Stimulated activated effector memory CD8-positive, alpha-beta T cell treated with anti-CD3 and anti-CD28 coated beads, Interleukin-12 subunit alpha, Interleukin-12 subunit beta, amount 100 ng/mL, for 72 hours (primary cell): ENCODE results near the gene DDX51.

Experiments used
- ATAC-seq: fragments of 150-1000 bp; cut with Tn5 transposase; 2 replicates; pipeline ENCODE4 v1.10.0; 2021
- DNase-seq, 2 donors: peaks; one replicate each; pipeline ENCODE4 v3.0.0; 2021 to 2022; ENCODE audit warnings: low spot score in 2 of 2
- H3K27ac Mint-ChIP-seq: one replicate; pipeline ENCODE4 v1.8.0; 2022; ENCODE audit warnings: mild to moderate bottlenecking, mixed read lengths
- H3K36me3 Mint-ChIP-seq: one replicate; pipeline ENCODE4 v1.8.0; 2022; ENCODE audit warnings: mild to moderate bottlenecking, mixed read lengths
- H3K4me1 Mint-ChIP-seq: one replicate; pipeline ENCODE4 v1.8.0; 2022; ENCODE audit warnings: mixed read lengths
- H3K4me3 Mint-ChIP-seq: one replicate; pipeline ENCODE4 v1.8.0; 2022; ENCODE audit warnings: mild to moderate bottlenecking, mixed read lengths
- H3K9me3 Mint-ChIP-seq: one replicate; pipeline ENCODE4 v1.8.0; 2022; ENCODE audit warnings: mixed read lengths

The DDX51 gene

DNA sequence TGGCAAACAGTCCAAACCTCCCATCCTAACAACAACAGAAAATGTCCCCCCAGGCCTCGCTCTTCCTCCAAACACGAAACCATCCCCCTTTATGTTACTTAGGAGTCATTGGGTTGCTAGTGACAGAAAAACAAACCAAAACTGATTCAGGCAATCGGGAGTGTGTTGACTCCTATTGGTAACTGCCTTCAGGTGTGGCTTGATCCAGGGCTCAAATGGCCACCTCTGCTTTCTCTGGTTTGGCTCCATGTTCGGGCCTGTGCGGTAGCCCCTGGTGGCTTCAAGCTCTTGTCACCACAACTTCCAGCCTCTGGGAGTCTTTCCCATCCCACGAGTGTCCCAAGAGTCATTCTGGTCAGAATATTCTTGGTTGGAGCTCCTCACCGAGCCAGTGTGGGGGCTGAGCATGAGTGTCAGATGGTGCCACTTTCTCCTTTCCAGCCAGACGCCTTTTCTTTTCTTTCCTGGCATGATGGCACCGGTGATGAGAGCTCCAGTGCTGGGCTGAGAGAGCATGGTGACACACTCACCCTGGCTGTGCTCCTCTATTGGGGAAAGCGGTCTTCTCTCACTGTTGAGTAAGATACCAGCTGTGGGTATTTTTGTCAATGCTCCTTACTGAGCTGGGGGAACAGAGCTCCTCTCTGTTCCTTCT lies 38.7 kb upstream of the DDX51 start:
- peaks cover 46% of the 10 kb centered on the region for H3K4me1 Mint-ChIP-seq
- no peak overlapping the region for H3K4me3 Mint-ChIP-seq

DNA sequence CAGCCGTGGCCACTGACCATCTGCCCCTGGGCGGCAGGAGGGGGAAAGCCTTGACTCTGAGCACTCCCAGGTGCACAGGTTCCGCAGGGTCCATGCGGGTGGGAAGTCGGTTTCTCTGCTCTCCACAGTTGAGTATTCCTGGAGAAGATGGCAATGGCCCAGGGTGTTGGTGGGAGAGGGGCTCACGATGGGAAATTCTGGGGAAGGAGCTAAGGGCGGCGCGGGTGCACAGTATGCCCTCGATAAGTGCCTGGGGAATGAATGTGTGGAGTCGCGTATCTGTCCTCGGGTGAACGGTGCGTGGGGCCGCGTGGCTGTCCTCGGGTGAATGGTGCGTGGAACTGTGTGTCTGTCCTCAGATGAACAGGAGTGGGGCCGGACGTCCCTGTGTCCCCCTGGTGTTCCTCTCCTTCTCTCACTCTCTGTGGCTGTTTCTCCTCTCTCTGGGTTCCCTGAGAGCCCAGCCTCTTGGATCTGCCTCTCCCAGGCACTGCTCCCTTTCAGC lies 38.1 kb upstream of the DDX51 start:
- DNase-seq, result no peak
- no peak overlapping the region for H3K4me3 Mint-ChIP-seq
- peaks cover 3% of the 10 kb centered on the region for H3K9me3 Mint-ChIP-seq
- peaks cover 40% of the 10 kb centered on the region for H3K4me1 Mint-ChIP-seq
- no peak overlapping the region for H3K27ac Mint-ChIP-seq
- no peak for ATAC-seq
- no peaks in the 10 kb centered on the region for H3K36me3 Mint-ChIP-seq

More for the DNA sequence above, 38.7 kb upstream of the DDX51 start:
- H3K9me3 Mint-ChIP-seq, result peaks cover 3% of the 10 kb centered on the region
- no peak overlapping the region for H3K27ac Mint-ChIP-seq
- no peaks in the 10 kb centered on the region for H3K36me3 Mint-ChIP-seq
- DNase-seq (no peak), ATAC-seq (no peak)

DNA sequence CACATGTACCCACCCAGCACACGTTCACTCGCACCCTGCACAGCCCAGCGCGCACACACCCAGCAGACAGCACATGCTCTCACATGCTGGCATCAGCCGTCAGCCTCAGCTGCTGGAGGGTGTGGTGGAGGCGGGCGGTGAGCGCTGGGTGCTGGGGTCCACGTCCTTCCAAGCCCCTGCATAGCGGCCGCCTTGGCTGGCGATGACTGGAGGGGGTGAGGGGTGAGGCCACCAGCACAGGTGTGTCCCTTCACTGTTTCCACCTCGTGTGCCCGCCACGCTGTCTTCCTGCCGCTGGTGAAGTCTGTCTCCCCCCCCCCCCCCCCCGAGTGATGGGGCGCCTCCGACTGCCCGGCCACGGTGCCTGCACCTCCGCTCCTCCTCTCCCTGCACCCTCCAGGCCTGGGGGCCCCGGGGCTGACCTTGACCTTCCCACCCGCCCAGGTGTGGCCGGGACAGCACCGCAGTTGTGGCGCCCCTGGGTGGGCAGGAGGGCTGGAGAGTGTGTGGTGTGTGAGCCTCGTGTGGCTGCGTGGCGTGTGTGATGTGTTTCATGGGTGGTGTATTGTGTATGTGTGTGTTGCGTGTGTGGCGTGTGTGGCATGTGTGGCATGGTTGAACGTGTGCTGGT lies 37.6 kb upstream of the DDX51 start:
- Mint-ChIP-seq H3K27ac (no peak overlapping the region), H3K36me3 (no peaks in the 10 kb centered on the region), H3K4me1 (peaks cover 34% of the 10 kb centered on the region), H3K9me3 (peaks cover 3% of the 10 kb centered on the region), H3K4me3 (no peak overlapping the region)
- ATAC-seq (no peak), DNase-seq (no peak)

DNA sequence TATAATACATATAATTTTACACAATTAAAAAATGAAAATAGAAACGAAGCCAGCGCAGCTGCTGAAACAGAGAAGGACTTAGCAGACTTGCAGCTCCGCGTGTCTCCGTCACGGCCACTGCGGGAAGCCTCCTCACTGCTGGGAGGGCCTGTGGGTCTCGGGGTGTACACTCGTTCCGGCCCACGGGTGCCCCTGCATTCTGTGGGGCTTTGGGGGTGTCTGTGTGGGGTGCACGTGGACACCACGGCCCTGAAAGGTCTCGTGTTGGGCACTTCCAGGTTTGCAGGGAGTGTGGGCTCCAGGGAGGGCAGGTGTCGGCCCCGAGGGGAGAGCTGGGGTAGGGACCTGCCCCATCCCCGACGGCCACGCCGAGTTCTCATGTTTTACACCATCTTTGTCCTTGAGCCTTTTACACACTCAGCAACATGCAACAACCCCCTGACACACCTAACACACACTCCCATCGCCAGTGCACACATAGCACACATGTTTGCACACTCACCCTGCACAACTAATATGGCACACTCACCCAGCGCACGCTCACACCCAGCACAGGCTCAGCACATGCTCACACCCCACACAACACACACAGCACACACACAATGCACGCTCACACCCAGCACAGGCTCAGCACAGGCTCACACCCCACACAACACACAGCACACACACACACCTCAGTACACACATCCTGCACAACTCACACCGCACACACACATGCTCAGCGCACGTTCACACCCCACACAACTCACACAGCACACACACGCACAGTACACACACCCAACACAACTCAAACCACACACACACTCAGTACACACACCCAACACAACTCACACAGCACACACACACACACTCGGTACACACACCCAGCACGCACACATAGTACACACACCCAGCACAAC lies 36.8 kb upstream of the DDX51 start:
- no peaks in the 10 kb centered on the region for H3K36me3 Mint-ChIP-seq
- no peak for ATAC-seq
- H3K27ac Mint-ChIP-seq, result no peak overlapping the region

DNA sequence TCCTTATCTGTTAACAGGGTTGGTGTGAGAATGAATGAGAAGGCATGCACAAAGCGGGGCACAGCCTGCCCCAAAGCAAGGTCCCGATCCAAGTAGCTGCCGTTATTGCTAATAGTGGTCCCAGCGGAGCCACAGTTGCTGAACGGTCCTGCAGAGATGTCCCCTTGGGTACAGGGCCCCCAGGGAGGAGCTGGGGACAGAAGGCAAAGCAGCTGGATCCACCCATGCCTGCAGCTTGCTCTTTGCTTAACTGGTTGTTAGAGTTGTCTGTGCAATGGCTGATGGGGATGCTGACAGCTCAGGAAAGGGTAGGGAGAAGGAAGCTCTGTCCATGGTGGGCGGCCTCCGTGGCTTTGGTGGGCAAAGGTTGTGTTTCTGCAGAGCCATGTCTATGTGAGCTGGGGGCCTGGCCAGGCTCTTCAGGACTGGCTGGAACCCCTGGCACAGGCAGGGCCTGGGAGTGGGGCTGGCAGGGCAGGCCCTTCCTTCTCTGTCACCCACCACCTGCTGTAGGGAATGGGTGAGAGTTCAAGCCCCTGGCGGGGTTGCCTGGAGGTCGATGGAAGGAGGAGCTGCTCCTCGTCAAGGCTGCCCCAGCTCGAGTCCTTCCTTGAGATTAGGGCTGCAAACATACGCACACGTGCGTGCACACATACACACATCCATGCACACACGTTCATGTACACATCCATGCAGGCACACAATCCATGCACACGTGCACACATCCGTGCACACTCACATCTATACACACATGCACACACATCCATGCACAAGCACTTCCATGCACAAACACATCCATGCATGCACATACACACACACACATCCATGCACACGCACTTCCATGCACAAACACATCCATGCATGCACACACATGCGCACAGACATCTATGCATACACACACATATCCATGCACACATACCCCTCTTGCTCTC lies 35.6 kb upstream of the DDX51 start:
- no peak for ATAC-seq
- H3K9me3 Mint-ChIP-seq, result no peaks in the 10 kb centered on the region
- H3K27ac Mint-ChIP-seq, result no peak overlapping the region
- no peak overlapping the region for H3K4me3 Mint-ChIP-seq
- no peak for DNase-seq
- H3K36me3 Mint-ChIP-seq, result no peaks in the 10 kb centered on the region
- H3K4me1 Mint-ChIP-seq, result peaks cover 19% of the 10 kb centered on the region

More for the DNA sequence above, 36.8 kb upstream of the DDX51 start:
- H3K9me3 Mint-ChIP-seq, result peaks cover 3% of the 10 kb centered on the region
- peaks cover 27% of the 10 kb centered on the region for H3K4me1 Mint-ChIP-seq
- no peak for DNase-seq
- H3K4me3 Mint-ChIP-seq, result no peak overlapping the region

DNA sequence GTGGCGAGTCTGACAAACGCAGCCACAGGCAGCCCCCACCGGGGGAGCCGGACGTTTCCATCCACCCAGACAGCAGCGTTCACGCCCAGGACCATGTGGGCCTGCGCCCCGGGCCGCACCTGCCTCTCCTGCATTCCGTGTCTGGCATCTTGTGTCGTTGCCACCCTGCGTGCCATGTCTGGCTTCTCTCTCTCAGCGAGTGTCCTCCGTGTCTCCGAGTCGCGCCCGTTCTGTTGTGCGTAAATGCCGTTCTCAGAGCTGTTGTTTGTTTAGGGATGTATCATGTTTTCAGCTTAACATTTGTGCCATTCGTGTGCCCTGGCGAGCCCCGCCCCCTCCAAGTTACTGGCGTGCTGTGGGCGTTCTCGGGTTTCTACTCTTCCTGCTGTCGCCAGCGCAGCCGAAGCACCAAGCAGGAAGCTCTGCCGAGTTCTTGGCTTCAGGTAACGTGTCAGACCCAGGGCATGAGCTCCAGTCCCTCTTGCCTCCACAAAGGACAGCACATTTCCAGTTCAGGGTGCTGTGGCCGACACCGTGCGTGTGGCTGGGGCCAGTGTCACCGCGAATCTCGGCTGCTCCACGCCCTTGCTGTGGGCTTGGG lies 34.8 kb upstream of the DDX51 start:
- Mint-ChIP-seq H3K4me1 (peaks cover 19% of the 10 kb centered on the region), H3K4me3 (peak overlapping the region; percentile 70), H3K36me3 (no peaks in the 10 kb centered on the region), H3K9me3 (no peaks in the 10 kb centered on the region), H3K27ac (peak overlapping the region; percentile 82)
- peak; percentile 56 for ATAC-seq
- DNase-seq, result no peak

DNA sequence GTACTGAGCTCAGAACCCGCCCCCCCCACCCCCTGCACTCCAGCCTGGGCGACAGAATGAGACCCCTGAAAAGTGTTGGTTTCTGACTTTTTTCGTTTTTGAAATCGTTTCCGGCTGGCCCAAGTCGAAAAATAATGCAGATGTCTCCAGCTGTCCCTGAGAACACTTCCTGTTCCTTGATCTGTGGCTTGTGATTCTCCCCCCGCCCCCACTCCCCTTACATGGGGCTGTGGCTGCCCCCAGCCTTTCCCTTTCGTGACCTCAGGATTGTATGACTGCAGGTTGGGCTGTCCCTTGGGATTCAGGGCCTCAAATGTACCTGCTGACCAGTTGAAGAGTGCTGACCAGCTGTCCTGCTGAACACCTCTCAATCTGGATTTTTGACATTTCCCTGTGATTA lies 34.2 kb upstream of the DDX51 start:
- no peak for DNase-seq
- no peak for ATAC-seq
- Mint-ChIP-seq H3K36me3 (no peaks in the 10 kb centered on the region), H3K4me1 (peaks cover 21% of the 10 kb centered on the region), H3K27ac (peak overlapping the region; percentile 82), H3K9me3 (no peaks in the 10 kb centered on the region), H3K4me3 (peak overlapping the region; percentile 70)

DNA sequence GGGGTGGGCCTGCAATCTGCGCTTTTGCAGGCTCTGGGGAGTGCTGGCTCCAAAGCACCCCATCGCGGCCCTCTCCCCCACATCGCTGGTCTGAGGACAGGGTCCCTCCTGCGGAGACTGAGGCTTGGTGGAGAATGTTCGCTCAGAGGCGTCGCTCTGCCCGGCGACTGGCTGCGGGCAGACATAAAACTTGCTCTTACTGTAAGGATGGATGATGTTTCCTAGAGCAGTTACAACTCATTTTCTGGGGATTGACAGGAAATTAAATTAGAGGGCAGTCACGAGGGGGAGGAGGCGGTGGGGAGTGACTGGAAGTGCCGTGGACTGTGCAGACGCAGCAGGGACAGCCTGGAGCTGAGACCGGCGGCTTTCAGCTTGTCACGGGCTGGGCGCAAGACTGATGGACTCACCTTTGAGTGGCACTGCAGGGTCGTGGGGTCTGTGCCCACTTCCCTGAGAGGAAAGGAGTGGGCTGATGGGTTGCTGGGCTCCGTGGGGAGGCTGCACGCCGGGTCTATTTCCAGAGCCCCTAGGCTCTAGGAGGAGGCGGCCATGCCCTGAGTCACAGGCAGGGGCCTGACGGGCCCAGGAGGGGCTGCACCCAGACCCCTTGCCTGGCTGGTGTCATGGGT lies 32.9 kb upstream of the DDX51 start:
- no peak overlapping the region for H3K4me3 Mint-ChIP-seq
- H3K4me1 Mint-ChIP-seq, result peaks cover 29% of the 10 kb centered on the region
- H3K27ac Mint-ChIP-seq, result no peak overlapping the region
- ATAC-seq (no peak), DNase-seq (no peak)
- no peaks in the 10 kb centered on the region for H3K9me3 Mint-ChIP-seq
- H3K36me3 Mint-ChIP-seq, result no peaks in the 10 kb centered on the region

DNA sequence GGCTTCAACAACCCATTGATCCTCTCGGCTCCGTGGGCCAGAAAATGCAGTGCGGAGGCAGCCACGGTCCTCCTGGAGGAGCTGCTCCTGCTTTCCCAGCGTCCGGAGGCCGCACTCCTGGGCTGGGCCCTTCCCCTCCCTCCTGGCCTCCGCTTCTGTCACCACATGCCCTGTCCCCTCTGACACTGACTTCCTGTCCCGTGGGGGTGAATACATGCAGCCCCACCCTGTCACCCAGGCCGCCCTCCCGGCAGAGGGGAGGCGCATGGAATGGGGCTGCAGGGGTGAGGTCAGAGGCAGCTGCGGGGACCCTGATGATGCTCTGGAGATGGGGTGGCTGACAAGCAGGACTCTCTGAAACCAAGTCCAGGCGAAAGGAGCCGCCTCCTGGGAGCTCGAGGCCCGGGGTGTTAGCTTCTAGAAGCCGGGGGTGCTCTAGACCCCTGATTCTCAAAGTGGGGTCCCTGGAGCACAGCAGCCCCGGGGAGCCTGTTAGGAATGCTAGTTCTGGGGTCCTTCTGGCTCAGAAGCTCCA lies 32.3 kb upstream of the DDX51 start:
- no peak overlapping the region for H3K27ac Mint-ChIP-seq
- H3K4me3 Mint-ChIP-seq, result no peak overlapping the region
- DNase-seq (no peak), ATAC-seq (no peak)
- peaks cover 24% of the 10 kb centered on the region for H3K4me1 Mint-ChIP-seq
- H3K9me3 Mint-ChIP-seq, result no peaks in the 10 kb centered on the region
- no peaks in the 10 kb centered on the region for H3K36me3 Mint-ChIP-seq

DNA sequence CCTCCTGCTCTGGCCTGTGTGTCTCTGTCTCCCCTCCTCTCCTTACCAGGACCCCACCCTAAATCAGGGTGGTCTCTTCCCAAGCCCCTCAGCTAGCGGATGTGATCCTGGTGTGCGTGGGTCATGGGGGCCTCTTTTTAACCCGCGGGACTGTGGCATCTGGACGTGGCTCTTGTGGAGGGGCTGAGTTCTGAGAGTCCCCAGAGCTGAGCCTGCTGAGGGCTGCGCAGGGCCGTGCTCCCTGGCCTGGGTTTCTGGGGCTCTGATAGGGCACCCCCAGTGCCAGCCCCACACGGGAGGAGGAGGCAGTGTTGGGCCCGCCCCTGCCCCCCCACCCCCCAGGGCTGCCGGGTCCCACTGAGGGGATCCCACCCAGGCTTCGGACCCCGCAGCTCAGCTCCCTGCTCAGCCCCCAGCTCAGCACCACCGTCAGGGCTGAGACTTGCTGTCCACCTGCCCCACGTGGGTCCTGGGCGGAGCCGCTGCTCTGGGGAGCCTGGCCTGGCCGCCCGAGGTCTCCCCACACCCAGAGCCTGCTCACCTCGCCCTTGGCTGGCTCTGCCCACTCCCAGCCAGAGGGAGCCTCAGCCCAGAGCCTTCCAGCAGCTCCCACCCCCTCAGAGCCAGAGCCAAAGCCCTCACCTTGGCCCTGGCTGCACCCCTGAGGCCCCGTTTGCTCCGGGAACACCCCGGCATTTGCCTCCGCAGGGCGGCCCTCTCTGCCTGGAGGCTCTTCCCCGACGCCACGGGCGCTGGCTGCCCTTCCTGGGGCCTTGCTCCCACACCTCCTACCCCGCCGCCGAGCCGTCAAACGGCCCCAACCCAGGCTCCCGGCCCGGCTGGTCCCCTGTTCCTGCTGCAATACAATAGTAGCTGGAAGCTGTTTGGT lies 31.6 kb upstream of the DDX51 start:
- Mint-ChIP-seq H3K27ac (no peak overlapping the region), H3K9me3 (no peaks in the 10 kb centered on the region), H3K36me3 (no peaks in the 10 kb centered on the region), H3K4me1 (peaks cover 19% of the 10 kb centered on the region), H3K4me3 (no peak overlapping the region)
- DNase-seq (no peak), ATAC-seq (no peak)

DNA sequence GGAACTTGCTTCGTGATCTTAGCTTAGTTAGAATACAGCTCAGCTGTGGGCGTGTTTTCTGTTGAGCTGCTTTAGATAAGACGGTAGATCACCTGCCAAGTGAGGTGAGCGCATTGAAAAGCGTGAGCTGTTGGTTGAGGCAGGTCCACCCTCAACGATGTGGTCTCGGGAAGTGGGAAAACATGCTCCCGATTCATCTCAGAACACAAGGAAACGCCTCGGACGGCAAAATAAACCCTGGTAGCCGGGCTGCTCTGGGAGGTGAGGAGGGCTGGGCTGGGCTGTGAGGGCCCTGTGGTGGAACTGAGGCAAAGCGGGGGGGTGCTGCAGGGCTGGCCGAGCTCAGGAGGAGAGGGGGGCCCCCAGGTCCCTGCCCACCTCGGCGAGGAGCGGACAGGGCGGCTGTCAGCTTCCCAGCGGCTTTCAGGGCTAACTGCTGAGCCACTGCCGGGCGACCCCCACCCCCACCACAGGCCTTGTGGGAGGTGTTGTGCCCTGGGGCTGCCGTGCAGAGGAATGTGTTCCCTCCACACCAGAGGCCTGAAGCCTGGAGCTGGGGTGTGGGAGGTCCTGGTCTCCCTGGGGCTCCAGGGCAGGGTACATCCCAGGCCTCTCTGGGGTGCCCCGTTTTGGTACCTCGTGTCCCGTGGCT lies 30.8 kb upstream of the DDX51 start:
- no peaks in the 10 kb centered on the region for H3K9me3 Mint-ChIP-seq
- no peaks in the 10 kb centered on the region for H3K36me3 Mint-ChIP-seq
- peaks cover 19% of the 10 kb centered on the region for H3K4me1 Mint-ChIP-seq
- no peak for DNase-seq
- no peak for ATAC-seq
- H3K4me3 Mint-ChIP-seq, result no peak overlapping the region
- no peak overlapping the region for H3K27ac Mint-ChIP-seq

DNA sequence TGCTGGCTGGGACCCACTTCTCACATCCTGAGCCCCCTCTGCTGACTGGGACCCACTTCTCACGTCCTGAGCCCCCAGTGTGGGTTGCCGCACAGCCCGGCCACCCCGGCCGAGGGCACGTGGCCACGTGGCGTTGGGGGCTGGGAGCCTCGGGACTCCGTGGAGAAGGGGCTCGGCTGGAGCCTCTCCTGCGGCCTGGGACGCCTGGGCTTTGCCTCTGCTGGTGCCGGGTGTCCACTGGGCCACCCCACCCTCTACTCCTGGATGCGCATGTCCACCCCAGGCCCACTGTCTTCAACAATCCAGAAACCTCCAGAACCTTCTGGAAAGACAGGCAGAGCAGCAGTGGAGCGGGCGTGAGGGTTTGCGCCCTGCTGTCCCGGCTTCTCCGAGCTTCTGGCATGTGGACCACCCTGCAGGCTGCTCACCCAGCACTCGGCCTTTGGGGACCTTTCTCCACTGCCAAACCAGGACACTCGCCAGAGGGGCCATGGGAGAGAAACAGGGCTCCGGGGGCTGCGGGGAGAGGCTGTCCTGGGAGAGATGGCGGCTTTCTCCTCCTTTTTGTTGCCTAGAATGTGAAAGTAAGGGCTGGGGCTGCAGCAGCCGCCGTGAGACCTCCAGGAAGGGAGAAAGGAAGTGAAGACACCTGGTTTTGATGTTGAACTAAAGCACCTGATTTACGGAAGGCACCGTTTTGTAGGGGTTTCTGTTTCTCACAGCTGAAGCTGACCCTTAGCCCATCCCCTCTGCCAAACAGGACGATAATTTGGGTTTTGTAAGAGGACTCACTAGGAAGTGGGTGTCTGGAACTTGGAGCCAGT lies 30.1 kb upstream of the DDX51 start:
- no peak overlapping the region for H3K27ac Mint-ChIP-seq

More for the DNA sequence above, 30.1 kb upstream of the DDX51 start:
- DNase-seq, result no peak
- Mint-ChIP-seq H3K9me3 (no peaks in the 10 kb centered on the region), H3K4me1 (peaks cover 19% of the 10 kb centered on the region), H3K36me3 (no peaks in the 10 kb centered on the region), H3K4me3 (no peak overlapping the region)
- ATAC-seq, result no peak
